ENCODE measurements around the gene CD58.
A peak's percentile ranks its signal among the peaks of the same experiment; 100 is the strongest.

Gene CD58

DNA sequence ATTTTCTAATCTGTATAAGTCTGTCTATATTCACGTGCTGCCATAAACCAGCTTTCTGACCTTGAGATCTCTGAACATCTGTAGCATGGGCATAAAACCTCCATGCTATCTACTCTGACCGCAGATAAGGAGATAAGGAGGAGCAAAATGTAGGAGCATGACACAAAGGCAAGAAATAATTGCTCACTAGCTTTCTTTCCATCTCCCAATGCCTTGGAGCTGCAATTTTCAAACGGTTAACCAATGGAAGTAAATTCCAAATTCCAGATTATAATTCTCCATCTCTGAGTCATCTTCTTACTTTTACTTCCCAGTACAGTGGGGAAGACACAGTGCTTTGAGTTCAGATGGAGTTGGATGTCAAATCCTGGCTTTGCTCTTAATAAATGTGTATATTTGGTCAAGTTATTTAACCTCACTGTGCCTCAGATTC lies 41.6 kb downstream of the CD58 start:
- TF ChIP-seq POLR2A (IDR thresholded peaks at IDR 0.05; ENCODE audit: extremely low read depth, insufficient read length) (no peak), MAX (IDR thresholded peaks at IDR 0.05; ENCODE audit: low read depth, low read length) (no peak), MYC (IDR thresholded peaks at IDR 0.05; ENCODE audit: low read depth, low read length) (no peak)
- TF ChIP-seq, protein P1, sequence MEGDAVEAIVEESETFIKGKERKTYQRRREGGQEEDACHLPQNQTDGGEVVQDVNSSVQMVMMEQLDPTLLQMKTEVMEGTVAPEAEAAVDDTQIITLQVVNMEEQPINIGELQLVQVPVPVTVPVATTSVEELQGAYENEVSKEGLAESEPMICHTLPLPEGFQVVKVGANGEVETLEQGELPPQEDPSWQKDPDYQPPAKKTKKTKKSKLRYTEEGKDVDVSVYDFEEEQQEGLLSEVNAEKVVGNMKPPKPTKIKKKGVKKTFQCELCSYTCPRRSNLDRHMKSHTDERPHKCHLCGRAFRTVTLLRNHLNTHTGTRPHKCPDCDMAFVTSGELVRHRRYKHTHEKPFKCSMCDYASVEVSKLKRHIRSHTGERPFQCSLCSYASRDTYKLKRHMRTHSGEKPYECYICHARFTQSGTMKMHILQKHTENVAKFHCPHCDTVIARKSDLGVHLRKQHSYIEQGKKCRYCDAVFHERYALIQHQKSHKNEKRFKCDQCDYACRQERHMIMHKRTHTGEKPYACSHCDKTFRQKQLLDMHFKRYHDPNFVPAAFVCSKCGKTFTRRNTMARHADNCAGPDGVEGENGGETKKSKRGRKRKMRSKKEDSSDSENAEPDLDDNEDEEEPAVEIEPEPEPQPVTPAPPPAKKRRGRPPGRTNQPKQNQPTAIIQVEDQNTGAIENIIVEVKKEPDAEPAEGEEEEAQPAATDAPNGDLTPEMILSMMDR (IDR thresholded peaks at IDR 0.05; ENCODE audit: low read depth, low read length), result no peak
- DNase-seq (ENCODE audit: low read depth), result no peak
- no peak overlapping the region for H3K4me3 ChIP-seq (ENCODE audit: low read depth, low read length)

- no peak for TF ChIP-seq MAX (IDR thresholded peaks at IDR 0.05; ENCODE audit: low read depth, low read length)
- TF ChIP-seq, protein P1 (IDR thresholded peaks at IDR 0.05; ENCODE audit: low read depth, low read length), result no peak
- no peak for TF ChIP-seq MYC (IDR thresholded peaks at IDR 0.05; ENCODE audit: low read depth, low read length)
- TF ChIP-seq POLR2A (IDR thresholded peaks at IDR 0.05; ENCODE audit: extremely low read depth, insufficient read length), result no peak
- no peak overlapping the region for H3K4me3 ChIP-seq (ENCODE audit: low read depth, low read length)
- DNase-seq (ENCODE audit: low read depth), result no peak
Measured at GRCh38 chr1:116528329-116529083, 42.3 kb downstream of the CD58 start.

DNA sequence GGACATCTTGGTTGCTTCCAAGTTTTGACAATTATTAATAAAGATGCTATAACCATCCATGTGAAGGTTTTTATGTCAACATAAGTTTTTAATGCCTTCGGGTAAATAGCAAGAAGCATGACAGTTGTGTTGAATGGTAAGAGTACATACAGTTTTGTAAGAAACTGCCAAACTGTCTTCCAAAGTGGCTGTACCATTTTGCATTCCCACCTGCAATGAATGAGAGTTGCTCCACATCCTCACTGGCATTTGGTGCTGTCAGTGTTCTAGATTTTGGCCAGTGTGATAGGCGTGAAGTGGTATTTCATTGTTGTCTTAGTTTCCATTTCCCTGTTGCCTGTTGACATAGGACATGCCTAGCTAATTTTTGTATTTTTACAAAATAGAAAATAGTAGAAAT lies 45.4 kb downstream of the CD58 start:
- no peak for TF ChIP-seq MYC (IDR thresholded peaks at IDR 0.05; ENCODE audit: low read depth, low read length)
- no peak for TF ChIP-seq POLR2A (IDR thresholded peaks at IDR 0.05; ENCODE audit: extremely low read depth, insufficient read length)
- TF ChIP-seq MAX (IDR thresholded peaks at IDR 0.05; ENCODE audit: low read depth, low read length), result no peak
- TF ChIP-seq, protein P1 (IDR thresholded peaks at IDR 0.05; ENCODE audit: low read depth, low read length), result no peak
- no peak for DNase-seq (ENCODE audit: low read depth)
- no peak overlapping the region for H3K4me3 ChIP-seq (ENCODE audit: low read depth, low read length)

GRCh38 chr1:116521186-116521585 lies 49.6 kb downstream of the CD58 start:
- TF ChIP-seq, protein P1 (IDR thresholded peaks at IDR 0.05; ENCODE audit: low read depth, low read length), result no peak
- TF ChIP-seq POLR2A (IDR thresholded peaks at IDR 0.05; ENCODE audit: extremely low read depth, insufficient read length) (no peak), MYC (IDR thresholded peaks at IDR 0.05; ENCODE audit: low read depth, low read length) (no peak), MAX (IDR thresholded peaks at IDR 0.05; ENCODE audit: low read depth, low read length) (no peak)
- H3K4me3 ChIP-seq (ENCODE audit: low read depth, low read length), result no peak overlapping the region
- DNase-seq (ENCODE audit: low read depth), result peak; percentile 30

DNA sequence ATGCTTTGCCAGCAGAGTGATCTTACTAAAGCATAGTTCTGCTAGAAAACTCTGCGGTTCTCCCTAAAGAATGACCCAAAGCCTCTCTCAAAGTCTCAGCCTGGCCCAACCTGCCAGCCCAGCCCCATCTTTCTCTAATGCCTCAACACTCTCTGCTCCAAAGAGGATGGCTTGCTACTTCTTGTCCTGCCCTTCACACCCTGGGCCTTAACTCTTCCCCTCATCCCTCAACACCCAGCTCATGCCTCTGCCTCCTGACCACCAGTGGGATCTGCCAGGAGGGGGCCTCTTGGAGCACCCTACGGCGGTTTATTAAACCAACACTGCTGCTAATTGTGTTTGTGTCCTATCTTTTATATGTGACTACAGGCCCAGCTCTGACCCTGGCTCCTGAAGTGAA lies 52.4 kb downstream of the CD58 start:
- H3K4me3 ChIP-seq (ENCODE audit: low read depth, low read length), result no peak overlapping the region
- TF ChIP-seq, protein P1 (IDR thresholded peaks at IDR 0.05; ENCODE audit: low read depth, low read length), result no peak
- TF ChIP-seq MYC (IDR thresholded peaks at IDR 0.05; ENCODE audit: low read depth, low read length), result no peak
- no peak for TF ChIP-seq MAX (IDR thresholded peaks at IDR 0.05; ENCODE audit: low read depth, low read length)
- TF ChIP-seq POLR2A (IDR thresholded peaks at IDR 0.05; ENCODE audit: extremely low read depth, insufficient read length), result no peak
- DNase-seq (ENCODE audit: low read depth), result no peak
